GM12873 (cell line): ENCODE data around the gene DIP2C.

Experiments
- CTCF ChIP-seq: IDR thresholded peaks from 2 replicates; pipeline ENCODE4 v1.5.1; 2012; ENCODE audit warnings: low read depth, mild to moderate bottlenecking, moderate library complexity, low read length, control low read depth; ENCODE audit not compliant: insufficient read depth; ENCODE audit errors: missing control alignments

The DIP2C gene

GRCh38 chr10:689452-690371 lies at the start of gene DIP2C:
DIP2C (minus strand) TSS chr10:689668; CDS start chr10:689578, 90 bp downstream.
- no peak for TF ChIP-seq CTCF

- no peak for TF ChIP-seq CTCF
These were observed 45.0 kb upstream of the DIP2C start for GRCh38 chr10:734481-734880.

- no peak for TF ChIP-seq CTCF
These were observed 43.6 kb upstream of the DIP2C start for GRCh38 chr10:733086-733485.

- TF ChIP-seq CTCF = no peak
These were observed 39.7 kb upstream of the DIP2C start for GRCh38 chr10:729213-729612.

- TF ChIP-seq CTCF = no peak
These were observed 39.1 kb upstream of the DIP2C start for GRCh38 chr10:728603-729002.

- TF ChIP-seq CTCF = no peak
These were observed 37.8 kb upstream of the DIP2C start for GRCh38 chr10:727162-727790.

GRCh38 chr10:725786-726185 lies 36.3 kb upstream of the DIP2C start:
- no peak for TF ChIP-seq CTCF
